ENCODE data around the gene SPTBN4. TPM values are rescaled to one million over a fixed set of nuclear protein-coding genes. Genes with fewer than 3 reads are reported as not detected.

Gene SPTBN4
- total RNA-seq, 4 donors from 2014 or later, result 4.7 to 9.4 (median 5.9) TPM

DNA sequence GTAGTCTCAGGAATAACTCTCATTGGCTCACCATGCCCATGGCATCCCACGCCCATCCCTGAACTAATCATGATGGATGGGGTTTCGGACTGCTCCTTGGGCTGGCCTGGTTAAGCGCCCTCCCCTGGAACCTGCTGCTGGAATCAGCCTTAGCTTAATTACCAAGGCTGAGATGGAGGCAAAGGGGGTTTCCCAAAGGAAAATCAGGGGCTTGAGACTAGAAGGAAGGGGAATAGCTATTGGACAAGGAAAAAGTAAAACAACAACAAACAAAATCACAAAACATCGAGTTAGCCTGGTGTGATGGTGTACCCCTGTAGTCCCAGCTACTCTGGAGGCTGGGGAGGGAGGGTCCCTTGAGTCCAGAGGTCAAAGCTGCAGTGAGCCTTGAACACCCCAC, 84.2 kb downstream of the SPTBN4 start:
- TF ChIP-seq, protein P1, sequence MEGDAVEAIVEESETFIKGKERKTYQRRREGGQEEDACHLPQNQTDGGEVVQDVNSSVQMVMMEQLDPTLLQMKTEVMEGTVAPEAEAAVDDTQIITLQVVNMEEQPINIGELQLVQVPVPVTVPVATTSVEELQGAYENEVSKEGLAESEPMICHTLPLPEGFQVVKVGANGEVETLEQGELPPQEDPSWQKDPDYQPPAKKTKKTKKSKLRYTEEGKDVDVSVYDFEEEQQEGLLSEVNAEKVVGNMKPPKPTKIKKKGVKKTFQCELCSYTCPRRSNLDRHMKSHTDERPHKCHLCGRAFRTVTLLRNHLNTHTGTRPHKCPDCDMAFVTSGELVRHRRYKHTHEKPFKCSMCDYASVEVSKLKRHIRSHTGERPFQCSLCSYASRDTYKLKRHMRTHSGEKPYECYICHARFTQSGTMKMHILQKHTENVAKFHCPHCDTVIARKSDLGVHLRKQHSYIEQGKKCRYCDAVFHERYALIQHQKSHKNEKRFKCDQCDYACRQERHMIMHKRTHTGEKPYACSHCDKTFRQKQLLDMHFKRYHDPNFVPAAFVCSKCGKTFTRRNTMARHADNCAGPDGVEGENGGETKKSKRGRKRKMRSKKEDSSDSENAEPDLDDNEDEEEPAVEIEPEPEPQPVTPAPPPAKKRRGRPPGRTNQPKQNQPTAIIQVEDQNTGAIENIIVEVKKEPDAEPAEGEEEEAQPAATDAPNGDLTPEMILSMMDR (IDR thresholded peaks at IDR 0.05), result no peak
- TF ChIP-seq EP300 (IDR thresholded peaks at IDR 0.05), result no peak
- no peak for TF ChIP-seq POLR2AphosphoS5 (IDR thresholded peaks at IDR 0.05)
- TF ChIP-seq POLR2A (IDR thresholded peaks at IDR 0.05), result no peak
- Histone ChIP-seq H3K9me3 (peaks cover 0 to 3% (median 0%) of the 10 kb centered on the region in 3 donors), H3K4me3 (no peak overlapping the region), H3K27ac (no peak overlapping the region), H3K4me1 (peaks cover 0 to 9% (median 3%) of the 10 kb centered on the region in 3 donors), H3K36me3 (peaks cover 0 to 17% of the 10 kb centered on the region in 2 donors), H3K27me3 (peaks cover 55% of the 10 kb centered on the region)
- 91 to 100% methylated on average over 1 to 4 of the region's 4 CpGs for WGBS, 2 donors (ENCODE audit: low coverage in 1 of 2)
- no peak for ATAC-seq

DNA sequence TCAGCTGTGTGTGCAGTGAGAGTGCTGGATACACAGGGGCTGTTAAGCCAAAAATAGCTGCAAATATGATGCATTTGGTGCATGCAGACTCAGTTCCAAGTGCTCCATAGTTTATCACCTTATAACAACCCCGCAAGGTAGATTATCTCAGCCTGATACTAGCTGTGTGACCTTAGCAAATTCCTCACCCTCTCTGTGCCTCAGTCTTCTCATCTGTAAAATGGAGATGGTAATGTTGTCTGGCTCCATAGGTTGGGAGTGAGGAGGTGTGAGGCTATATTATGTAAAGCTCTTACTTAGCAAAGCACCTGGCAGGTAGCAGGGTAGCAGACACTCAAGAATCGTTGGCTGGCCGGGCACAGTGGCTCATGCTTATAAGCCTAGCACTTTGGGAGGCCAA, 86.0 kb downstream of the SPTBN4 start:
- H3K27me3 ChIP-seq, result peaks cover 55% of the 10 kb centered on the region
- peaks cover 0 to 9% (median 3%) of the 10 kb centered on the region in 3 donors for H3K4me1 ChIP-seq
- H3K4me3 ChIP-seq, result no peak overlapping the region
- peaks cover 0 to 27% of the 10 kb centered on the region in 2 donors for H3K36me3 ChIP-seq
- no peak overlapping the region for H3K27ac ChIP-seq
- 88 to 100% methylated on average over 1 of the region's 3 CpGs for WGBS, 2 donors (ENCODE audit: low coverage in 1 of 2)
- H3K9me3 ChIP-seq, result no peaks in the 10 kb centered on the region
- ATAC-seq, result no peak
- TF ChIP-seq, protein P1 (IDR thresholded peaks at IDR 0.05), result no peak
- TF ChIP-seq POLR2AphosphoS5 (IDR thresholded peaks at IDR 0.05) (no peak), EP300 (IDR thresholded peaks at IDR 0.05) (no peak), POLR2A (IDR thresholded peaks at IDR 0.05) (no peak)

DNA sequence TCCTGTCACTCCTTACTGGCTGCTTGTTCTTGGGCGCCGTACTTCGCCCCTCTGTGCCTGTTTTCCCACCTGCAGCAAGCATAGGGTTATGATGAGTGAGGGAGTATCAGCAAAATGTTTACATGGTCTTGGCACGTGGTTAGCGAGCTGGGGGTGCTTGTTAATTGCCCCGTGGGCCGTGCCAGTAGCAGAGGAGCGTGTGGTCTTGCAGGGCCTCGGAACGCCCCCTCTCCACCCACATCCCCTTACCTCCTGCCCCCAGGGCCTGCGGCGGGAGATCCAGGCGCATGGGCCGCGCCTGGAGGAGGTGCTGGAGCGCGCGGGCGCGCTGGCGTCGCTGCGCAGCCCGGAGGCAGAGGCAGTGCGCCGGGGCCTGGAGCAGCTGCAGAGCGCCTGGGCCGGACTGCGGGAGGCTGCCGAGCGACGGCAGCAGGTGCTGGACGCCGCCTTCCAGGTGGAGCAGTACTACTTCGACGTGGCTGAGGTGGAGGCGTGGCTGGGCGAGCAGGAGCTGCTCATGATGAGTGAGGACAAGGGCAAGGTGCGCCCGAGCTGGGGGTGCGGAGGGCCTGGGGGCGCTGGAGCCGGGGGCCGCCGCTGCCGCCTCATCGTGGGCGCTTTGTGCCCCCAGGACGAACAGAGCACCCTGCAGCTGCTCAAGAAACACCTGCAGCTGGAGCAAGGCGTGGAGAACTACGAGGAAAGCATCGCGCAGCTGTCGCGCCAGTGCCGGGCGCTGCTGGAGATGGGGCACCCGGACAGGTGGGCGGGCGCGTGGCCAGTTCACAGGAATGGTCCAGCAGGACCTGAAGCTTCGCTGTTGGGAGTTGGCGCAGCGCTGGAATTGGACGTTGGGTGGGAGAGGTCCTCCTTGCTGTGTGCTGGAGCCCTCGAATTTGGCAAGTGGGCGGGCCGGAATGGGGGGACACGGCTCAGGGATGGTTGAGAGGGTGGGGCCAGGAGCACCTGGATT, 87.4 kb downstream of the SPTBN4 start:
- Histone ChIP-seq H3K4me1 (peaks cover 0 to 5% (median 0%) of the 10 kb centered on the region in 3 donors), H3K27me3 (peaks cover 50% of the 10 kb centered on the region), H3K4me3 (no peak overlapping the region), H3K27ac (no peak overlapping the region), H3K36me3 (peaks cover 0 to 27% of the 10 kb centered on the region in 2 donors), H3K9me3 (no peaks in the 10 kb centered on the region)
- TF ChIP-seq EP300 (IDR thresholded peaks at IDR 0.05), result no peak
- TF ChIP-seq POLR2AphosphoS5 (IDR thresholded peaks at IDR 0.05), result no peak
- TF ChIP-seq POLR2A (IDR thresholded peaks at IDR 0.05), result no peak
- TF ChIP-seq, protein P1 (IDR thresholded peaks at IDR 0.05), result no peak
- no peak for ATAC-seq
- 0 to 28% methylated on average over 1 to 4 of the region's 69 CpGs for WGBS, 2 donors (ENCODE audit: low coverage in 1 of 2)

DNA sequence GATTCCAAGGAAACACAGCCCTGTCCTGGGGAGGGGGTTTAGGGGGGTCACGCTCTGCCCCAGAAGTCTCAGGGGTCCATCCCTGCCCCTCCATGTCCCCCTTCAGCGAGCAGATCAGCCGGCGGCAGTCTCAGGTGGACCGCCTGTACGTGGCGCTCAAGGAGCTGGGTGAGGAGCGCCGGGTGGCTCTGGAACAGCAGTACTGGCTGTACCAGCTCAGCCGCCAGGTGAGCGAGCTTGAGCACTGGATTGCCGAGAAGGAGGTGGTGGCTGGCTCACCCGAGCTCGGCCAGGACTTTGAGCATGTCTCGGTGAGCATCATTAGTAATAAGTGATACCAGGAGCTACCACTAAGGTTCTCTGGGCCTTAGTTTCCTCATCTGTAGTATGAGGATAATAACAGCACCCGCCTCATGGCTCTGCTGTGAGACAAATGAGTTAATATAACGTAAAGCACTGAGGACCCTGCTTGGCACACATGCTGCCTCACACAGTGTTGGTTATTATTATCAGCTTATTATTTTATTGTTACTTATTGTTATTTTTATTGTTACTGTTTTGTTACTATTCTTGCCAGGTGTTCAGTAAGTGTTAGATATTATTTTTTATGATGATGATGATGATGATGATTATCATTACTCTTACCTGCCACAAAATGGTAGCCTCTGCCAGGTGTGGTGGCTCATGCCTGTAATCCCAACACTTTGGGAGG, 89.3 kb downstream of the SPTBN4 start:
- 76 to 80% methylated on average over 2 to 4 of the region's 17 CpGs for WGBS, 2 donors (ENCODE audit: low coverage in 1 of 2)
- no peak overlapping the region for H3K4me3 ChIP-seq
- no peaks in the 10 kb centered on the region for H3K4me1 ChIP-seq
- ATAC-seq, result no peak
- H3K36me3 ChIP-seq, result peaks cover 0 to 36% of the 10 kb centered on the region in 2 donors
- TF ChIP-seq, protein P1 (IDR thresholded peaks at IDR 0.05), result no peak
- peaks cover 32% of the 10 kb centered on the region for H3K27me3 ChIP-seq
- H3K9me3 ChIP-seq, result no peaks in the 10 kb centered on the region
- no peak overlapping the region for H3K27ac ChIP-seq

Measured in gastroesophageal sphincter (tissue), 4 donors.